OCI-LY7 (cell line): Measurements from ENCODE around the gene RAP1A. TPM values are rescaled to one million over a fixed set of nuclear protein-coding genes. Genes with fewer than 3 reads are reported as not detected.
A peak's percentile ranks its signal among the peaks of the same experiment; 100 is the strongest.

Source experiments
- BruUV-seq: library from RNA; stranded (reverse); fragments of 400-500 nt; replicated peaks from 2 replicates; lab custom pipeline; 2021; lab: Mats Ljungman, UMichigan
- CTCF ChIA-PET: fragments of 300-600 bp; sonication (Branson Sonifier 250); formaldehyde crosslinking; loops from one replicate; lab custom pipeline; 2022; ENCODE audit warnings: antibody characterized with exemption; ENCODE audit not compliant: unreplicated experiment; lab: Charles Lee
- POLR2A ChIA-PET: fragments of 300-600 bp; sonication (Branson Sonifier 250); formaldehyde crosslinking; loops from one replicate; lab custom pipeline; 2022; ENCODE audit warnings: antibody characterized with exemption; lab: Charles Lee
- DNase-seq: peaks from one replicate; pipeline ENCODE4 v3.0.0-alpha.2; 2015; ENCODE audit warnings: low spot score
- H2AFZ ChIP-seq: fragments of 200-600 bp; sonication (generic), shearing (Covaris generic); 2 replicates; pipeline ENCODE4 v1.6.1; 2014; ENCODE audit warnings: mild to moderate bottlenecking, antibody characterized with exemption, low read length, moderate library complexity
- H3K27ac ChIP-seq: fragments of 200-600 bp; sonication (generic); 2 replicates; pipeline ENCODE4 v1.5.1; 2014; ENCODE audit warnings: mixed run types, low read depth, mild to moderate bottlenecking, moderate library complexity, low read length, inconsistent platforms; ENCODE audit not compliant: poor library complexity, severe bottlenecking
- H3K36me3 ChIP-seq: fragments of 200-600 bp; sonication (generic); 2 replicates; pipeline ENCODE4 v1.6.1; 2014; ENCODE audit warnings: mild to moderate bottlenecking, antibody characterized with exemption, low read length, moderate library complexity, mixed read lengths; ENCODE audit not compliant: insufficient read depth
- H3K4me1 ChIP-seq: fragments of 200-600 bp; sonication (generic); 2 replicates; pipeline ENCODE4 v1.5.1; 2014; ENCODE audit warnings: mild to moderate bottlenecking, low read length; ENCODE audit not compliant: insufficient read depth, poor library complexity, severe bottlenecking
- H3K4me2 ChIP-seq: fragments of 200-600 bp; sonication (generic); 2 replicates; pipeline ENCODE4 v1.6.1; 2014; ENCODE audit warnings: mild to moderate bottlenecking, low read length
- H3K4me3 ChIP-seq: fragments of 200-600 bp; sonication (generic); 2 replicates; pipeline ENCODE4 v1.5.1; 2014; ENCODE audit warnings: mild to moderate bottlenecking, low read depth, low read length; ENCODE audit not compliant: poor library complexity, severe bottlenecking
- H3K79me2 ChIP-seq: fragments of 200-600 bp; sonication (generic); 2 replicates; pipeline ENCODE4 v1.6.1; 2016; ENCODE audit warnings: low read depth, mild to moderate bottlenecking, low read length, moderate library complexity, mixed read lengths; ENCODE audit not compliant: insufficient read depth
- H3K9me2 ChIP-seq: fragments of 200-600 bp; sonication (generic); 2 replicates; pipeline ENCODE4 v1.6.1; 2016; ENCODE audit warnings: mild to moderate bottlenecking, low read length, mixed read lengths; ENCODE audit not compliant: insufficient read depth
- H3K9me3 ChIP-seq: fragments of 200-600 bp; sonication (generic); 2 replicates; pipeline ENCODE4 v1.6.1; 2014; ENCODE audit warnings: mild to moderate bottlenecking, mixed run types, low read length, mixed read lengths
- H4K20me1 ChIP-seq: fragments of 200-600 bp; sonication (generic); 2 replicates; pipeline ENCODE4 v1.6.1; 2014; ENCODE audit warnings: mild to moderate bottlenecking, antibody characterized with exemption, low read length, moderate library complexity, mixed read lengths; ENCODE audit not compliant: insufficient read depth
- CTCF ChIP-seq: fragments of 200-600 bp; sonication (generic); conservative IDR thresholded peaks from 2 replicates; pipeline ENCODE4 v1.5.1; 2014; ENCODE audit warnings: mild to moderate bottlenecking, antibody characterized with exemption, low read length, moderate library complexity, mixed read lengths
- EZH2phosphoT487 ChIP-seq: fragments of 200-600 bp; sonication (generic); IDR thresholded peaks from 2 replicates; pipeline ENCODE4 v1.6.1; 2018; ENCODE audit warnings: low read depth, borderline replicate concordance, mild to moderate bottlenecking, mixed run types, antibody characterized with exemption, low read length, moderate library complexity, mixed read lengths
- intact Hi-C: fragments of 100-400 bp; cut with micrococcal nuclease; formaldehyde crosslinking; loops from one replicate; pipeline ENCODE4 v1.10.0; 2022; ENCODE audit not compliant: unreplicated experiment
- total RNA-seq, 2 experiments: library from RNA; depleted of rRNA in 1 of 2; stranded (reverse); fragments of >200 nt in 1 of 2; shearing (Covaris generic) in 1 of 2; gene quantifications; 2 replicates each; pipeline ENCODE4 v1.2.3, GENCODE V29; 2014 to 2022

Gene RAP1A
- total RNA-seq, 2 experiments from 2014 or later, result 10.4 to 86.3 TPM

DNA sequence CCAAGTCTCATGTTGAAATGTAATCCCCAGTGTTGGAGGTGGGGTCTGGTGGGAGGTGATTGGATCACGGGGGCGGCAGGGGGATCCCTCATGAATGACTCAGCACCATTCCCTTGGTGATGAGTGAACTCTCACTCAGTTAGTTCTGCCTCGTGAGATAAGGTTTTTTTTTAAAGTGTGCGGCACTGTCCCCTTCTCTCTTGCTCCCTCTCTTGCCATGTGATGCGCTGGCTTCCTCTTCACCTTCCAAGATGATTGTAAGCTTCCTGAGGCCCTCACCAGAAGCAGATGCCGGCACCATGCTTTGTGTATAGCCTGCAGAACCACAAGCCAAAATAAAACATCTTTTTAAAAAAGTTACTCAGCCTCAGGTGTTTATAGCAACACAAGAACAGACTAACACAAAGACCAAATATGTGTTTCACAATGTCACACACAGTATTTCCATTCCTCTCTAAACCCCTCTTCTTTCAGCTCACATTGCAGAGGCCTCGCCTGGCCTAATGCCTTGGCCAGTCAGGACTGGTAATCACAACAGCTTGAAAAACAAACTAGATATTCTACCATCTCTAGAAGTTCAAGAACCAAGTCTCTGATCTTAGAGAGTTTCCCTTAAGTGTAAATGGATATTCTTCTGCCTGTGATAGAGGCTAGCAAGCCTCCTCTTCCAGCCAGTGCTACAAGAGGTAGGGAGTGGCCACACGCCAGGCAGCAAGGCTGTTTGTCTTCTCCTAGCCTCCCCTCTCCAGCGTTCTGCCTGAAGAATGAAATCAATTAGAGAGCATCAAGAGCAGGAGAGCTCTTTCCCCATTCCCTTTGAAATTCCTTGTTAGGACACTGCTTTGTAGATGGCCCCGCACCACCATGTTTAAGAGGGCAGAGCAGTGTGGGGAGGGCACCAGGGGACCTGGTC is 19.6 kb upstream of the RAP1A start:
- ChIA-PET POLR2A (interaction anchor here (0.9 to 6.9 kb wide), 10 partner anchors 10 to 152 kb away, joined by 3 to 93 read pairs (median 6); partner anchors contain the start of genes RAP1A and WDR77), CTCF (interaction anchor here (0.9 to 1.7 kb wide), 3 partner anchors 13 to 92 kb away, joined by 3 to 6 read pairs (median 5); no protein-coding TSS in a partner anchor)
- H3K4me3 ChIP-seq, result peak overlapping the region; percentile 21
- H2AFZ ChIP-seq, result peak overlapping the region; percentile 66
- peak overlapping the region; percentile 75 for H3K27ac ChIP-seq
- no peaks in the 10 kb centered on the region for H3K9me3 ChIP-seq
- intact Hi-C loops, result loop anchor here (5.0 kb wide), 2 partner anchors 193 to 383 kb away; no protein-coding TSS in a partner anchor
- peak overlapping the region; percentile 74 for H3K4me2 ChIP-seq
- no peaks in the 10 kb centered on the region for H3K9me2 ChIP-seq
- no peaks in the 10 kb centered on the region for H3K79me2 ChIP-seq
- no peaks in the 10 kb centered on the region for H3K36me3 ChIP-seq
- H4K20me1 ChIP-seq, result no peaks in the 10 kb centered on the region
- DNase-seq, result no peak
- no TSS peak for BruUV-seq
- peaks cover 81% of the 10 kb centered on the region for H3K4me1 ChIP-seq
- TF ChIP-seq CTCF (no peak), EZH2phosphoT487 (no peak)

DNA sequence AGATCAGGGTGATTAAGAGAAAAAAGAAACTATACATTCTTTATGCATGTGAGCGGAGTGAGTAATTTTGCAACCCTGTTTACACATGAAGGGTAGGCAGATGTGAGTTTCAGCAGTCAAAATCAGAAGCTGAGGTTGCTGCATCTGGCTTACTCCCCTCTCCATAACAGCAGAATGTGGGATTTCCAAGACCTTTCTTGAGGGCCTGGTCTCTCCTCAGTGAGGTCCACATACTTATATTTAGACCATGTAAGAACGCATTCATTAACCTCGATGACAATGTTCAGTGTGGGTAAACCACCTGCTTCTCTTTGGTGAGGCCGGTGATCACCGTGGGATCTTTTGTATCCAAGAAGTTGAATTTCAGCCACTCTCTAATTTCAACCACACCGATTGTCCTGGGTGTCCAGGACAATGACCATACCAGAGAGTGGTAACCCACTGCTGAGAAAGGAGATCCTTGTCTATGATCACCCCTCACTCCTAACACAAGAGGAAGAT is 18.7 kb upstream of the RAP1A start:
- H3K36me3 ChIP-seq, result no peaks in the 10 kb centered on the region
- no peaks in the 10 kb centered on the region for H3K9me2 ChIP-seq
- DNase-seq, result peak; percentile 61
- no peak for TF ChIP-seq CTCF
- no peak for TF ChIP-seq EZH2phosphoT487
- intact Hi-C loops, result loop anchor here (1.0 to 5.0 kb wide), 3 partner anchors 93 to 384 kb away; no protein-coding TSS in a partner anchor
- no peaks in the 10 kb centered on the region for H3K9me3 ChIP-seq
- H2AFZ ChIP-seq, result peak overlapping the region; percentile 66; the same call in 1 of the 2 replicates
- ChIA-PET CTCF (interaction anchor here (0.9 to 1.7 kb wide), 4 partner anchors 14 to 93 kb away, joined by 3 to 6 read pairs (median 4); partner anchors contain the start of gene RAP1A), POLR2A (interaction anchor here (0.6 to 6.9 kb wide), 11 partner anchors 8 to 1668 kb away, joined by 3 to 93 read pairs (median 10); partner anchors contain the start of genes RAP1A and WDR77)
- H3K27ac ChIP-seq, result peak overlapping the region; percentile 75
- peak overlapping the region; percentile 21 for H3K4me3 ChIP-seq
- no peaks in the 10 kb centered on the region for H4K20me1 ChIP-seq
- H3K4me1 ChIP-seq, result peaks cover 84% of the 10 kb centered on the region
- H3K4me2 ChIP-seq, result peak overlapping the region; percentile 74
- H3K79me2 ChIP-seq, result no peaks in the 10 kb centered on the region
- BruUV-seq, result no TSS peak
